Measurements from ENCODE around the gene RHBDL1.

GRCh38 chr16:633336-634050 is 42.0 kb upstream of the RHBDL1 start:
- TF ChIP-seq USF1 (IDR thresholded peaks at IDR 0.05) (no peak), EP300 (IDR thresholded peaks at IDR 0.05; ENCODE audit: borderline replicate concordance) (no peak), CEBPB (IDR thresholded peaks at IDR 0.05) (no peak), EGR1 (IDR thresholded peaks at IDR 0.05) (no peak), RAD21 (IDR thresholded peaks at IDR 0.05; ENCODE audit: low read depth) (no peak), TAF1 (IDR thresholded peaks at IDR 0.05; ENCODE audit: low read depth) (no peak), MAX (IDR thresholded peaks at IDR 0.05) (no peak), CREB1 (IDR thresholded peaks at IDR 0.05; ENCODE audit: low read depth) (no peak), TEAD4 (IDR thresholded peaks at IDR 0.05) (no peak), REST (IDR thresholded peaks at IDR 0.05; ENCODE audit: low read depth) (no peak)

All from Ishikawa (cell line).